Activated naive CD8-positive, alpha-beta T cell treated with anti-CD3 and anti-CD28 coated beads, Interleukin-2, amount 10 ng/mL, durations not matched to agents 7 days and 5 days (primary cell): Measurements from ENCODE around the gene WDR49. TPM values are rescaled to one million over a fixed set of nuclear protein-coding genes. Genes with fewer than 3 reads are reported as not detected.

Source experiments
- ATAC-seq: fragments of 150-1000 bp; cut with Tn5 transposase; one replicate; pipeline ENCODE4 v1.10.0; 2021; ENCODE audit warnings: low read depth, moderate library complexity
- POLR2A ChIA-PET: fragments of 350-600 bp; sonication (Branson Sonifier 250); formaldehyde crosslinking; loops from one replicate; lab custom pipeline; 2021; ENCODE audit warnings: antibody characterized with exemption; lab: Charles Lee
- DNase-seq: peaks from one replicate; pipeline ENCODE4 v3.0.0; 2021
- H3K27ac Mint-ChIP-seq: one replicate; pipeline ENCODE4 v1.8.0; 2022; ENCODE audit warnings: mild to moderate bottlenecking, mixed read lengths
- H3K27me3 Mint-ChIP-seq: one replicate; pipeline ENCODE4 v1.8.0; 2022; ENCODE audit warnings: mild to moderate bottlenecking, moderate library complexity, mixed read lengths
- H3K36me3 Mint-ChIP-seq: one replicate; pipeline ENCODE4 v1.8.0; 2021; ENCODE audit warnings: mild to moderate bottlenecking, mixed read lengths
- H3K4me1 Mint-ChIP-seq: one replicate; pipeline ENCODE4 v1.8.0; 2021; ENCODE audit warnings: mixed read lengths
- H3K4me3 Mint-ChIP-seq: one replicate; pipeline ENCODE4 v1.8.0; 2022; ENCODE audit warnings: mild to moderate bottlenecking, moderate library complexity, mixed read lengths
- H3K9me3 Mint-ChIP-seq: one replicate; pipeline ENCODE4 v1.8.0; 2021; ENCODE audit warnings: mixed read lengths
- total RNA-seq, 2 experiments: library from RNA; stranded (reverse); gene quantifications; one replicate each; pipeline ENCODE4 v1.2.3, GENCODE V29; 2021

The WDR49 gene
- total RNA-seq, 2 experiments from 2014 or later, result 0.33 TPM; not detected in 1

GRCh38 chr3:167456157-167456799 lies 197.5 kb downstream of the WDR49 start:
- POLR2A ChIA-PET, result no interaction called here
- H3K27ac Mint-ChIP-seq, result no peak overlapping the region
- H3K9me3 Mint-ChIP-seq, result no peaks in the 10 kb centered on the region

GRCh38 chr3:167453815-167454214 lies 199.9 kb downstream of the WDR49 start:
- POLR2A ChIA-PET, result no interaction called here
- Mint-ChIP-seq H3K4me3 (no peak overlapping the region), H3K9me3 (no peaks in the 10 kb centered on the region), H3K27ac (no peak overlapping the region), H3K27me3 (no peaks in the 10 kb centered on the region), H3K4me1 (no peaks in the 10 kb centered on the region), H3K36me3 (no peaks in the 10 kb centered on the region)
- DNase-seq (no peak), ATAC-seq (no peak)

More at GRCh38 chr3:167456157-167456799, 197.5 kb downstream of the WDR49 start:
- Mint-ChIP-seq H3K4me1 (no peaks in the 10 kb centered on the region), H3K27me3 (no peaks in the 10 kb centered on the region), H3K36me3 (no peaks in the 10 kb centered on the region), H3K4me3 (no peak overlapping the region)
- ATAC-seq, result no peak
- no peak for DNase-seq

- Mint-ChIP-seq H3K9me3 (no peaks in the 10 kb centered on the region), H3K36me3 (no peaks in the 10 kb centered on the region), H3K27ac (no peak overlapping the region), H3K4me1 (no peaks in the 10 kb centered on the region), H3K27me3 (no peaks in the 10 kb centered on the region), H3K4me3 (no peak overlapping the region)
- ATAC-seq (no peak), DNase-seq (no peak)
- POLR2A ChIA-PET, result no interaction called here
These were observed 202.5 kb downstream of the WDR49 start for GRCh38 chr3:167451282-167451681.

- no peak for ATAC-seq
These were observed 203.1 kb downstream of the WDR49 start for GRCh38 chr3:167450675-167451074.

GRCh38 chr3:167450195-167450594 lies 203.5 kb downstream of the WDR49 start:
- ATAC-seq, result no peak
- POLR2A ChIA-PET, result no interaction called here
- H3K9me3 Mint-ChIP-seq, result no peaks in the 10 kb centered on the region

More at GRCh38 chr3:167450675-167451074, 203.1 kb downstream of the WDR49 start:
- POLR2A ChIA-PET, result no interaction called here
- Mint-ChIP-seq H3K4me3 (no peak overlapping the region), H3K9me3 (no peaks in the 10 kb centered on the region), H3K27me3 (no peaks in the 10 kb centered on the region), H3K36me3 (no peaks in the 10 kb centered on the region), H3K4me1 (no peaks in the 10 kb centered on the region), H3K27ac (no peak overlapping the region)
- no peak for DNase-seq

GRCh38 chr3:167445491-167445890 lies 208.3 kb downstream of the WDR49 start:
- no peaks in the 10 kb centered on the region for H3K27me3 Mint-ChIP-seq
- H3K36me3 Mint-ChIP-seq, result no peaks in the 10 kb centered on the region
- no peaks in the 10 kb centered on the region for H3K4me1 Mint-ChIP-seq
- H3K9me3 Mint-ChIP-seq, result no peaks in the 10 kb centered on the region
- POLR2A ChIA-PET, result no interaction called here
- no peak overlapping the region for H3K27ac Mint-ChIP-seq
- ATAC-seq, result no peak
- H3K4me3 Mint-ChIP-seq, result no peak overlapping the region
- no peak for DNase-seq

More at GRCh38 chr3:167450195-167450594, 203.5 kb downstream of the WDR49 start:
- Mint-ChIP-seq H3K4me1 (no peaks in the 10 kb centered on the region), H3K27me3 (no peaks in the 10 kb centered on the region), H3K36me3 (no peaks in the 10 kb centered on the region), H3K27ac (no peak overlapping the region), H3K4me3 (no peak overlapping the region)
- DNase-seq, result no peak

GRCh38 chr3:167441256-167441655 lies 212.5 kb downstream of the WDR49 start:
- POLR2A ChIA-PET, result no interaction called here
- ATAC-seq, result no peak
- Mint-ChIP-seq H3K4me1 (no peaks in the 10 kb centered on the region), H3K9me3 (no peaks in the 10 kb centered on the region), H3K27me3 (no peaks in the 10 kb centered on the region), H3K27ac (no peak overlapping the region), H3K36me3 (no peaks in the 10 kb centered on the region), H3K4me3 (no peak overlapping the region)
- no peak for DNase-seq

- POLR2A ChIA-PET, result no interaction called here
- DNase-seq (no peak), ATAC-seq (no peak)
- Mint-ChIP-seq H3K4me3 (no peak overlapping the region), H3K36me3 (no peaks in the 10 kb centered on the region), H3K4me1 (no peaks in the 10 kb centered on the region), H3K27ac (no peak overlapping the region), H3K9me3 (no peaks in the 10 kb centered on the region), H3K27me3 (no peaks in the 10 kb centered on the region)
These were observed 216.2 kb downstream of the WDR49 start for GRCh38 chr3:167437428-167438139.

Other genes starting within 250 kb of the WDR49 start
- gene SERPINI2, start 179.9 kb downstream of the WDR49 start, total RNA-seq, result not detected
- 10 to 100 TPM; 51.6 to 52.8 TPM for gene PDCD10, start 81.0 kb upstream of the WDR49 start, total RNA-seq
- gene SERPINI1, start 81.8 kb upstream of the WDR49 start, total RNA-seq, result 1 to 10 TPM; 1.9 to 2.4 TPM